H1 (cell line): ENCODE results near the gene ZNF182. TPM values are rescaled to one million over a fixed set of nuclear protein-coding genes. Genes with fewer than 3 reads are reported as not detected.

Experiments used
- BACH1 ChIP-seq: IDR thresholded peaks from 2 replicates; pipeline ENCODE4 v1.6.1; 2012; ENCODE audit warnings: low read length, improper control_type of control experiment
- BRCA1 ChIP-seq: IDR thresholded peaks from 2 replicates; pipeline ENCODE4 v1.6.1; 2012; ENCODE audit warnings: low read depth, low read length, improper control_type of control experiment
- CBX8 ChIP-seq: fragments of 300-800, 300-1000 bp; sonication (generic); IDR thresholded peaks from 2 replicates; pipeline ENCODE4 v1.7.1; 2016; ENCODE audit warnings: low read depth, low read length, borderline replicate concordance
- CHD2 ChIP-seq: IDR thresholded peaks from 2 replicates; pipeline ENCODE4 v1.6.1; 2012; ENCODE audit warnings: low read length, improper control_type of control experiment
- EGR1 ChIP-seq: IDR thresholded peaks from 2 replicates; pipeline ENCODE4 v1.6.1; 2011; ENCODE audit warnings: low read depth, low read length, borderline replicate concordance
- GTF2F1 ChIP-seq: IDR thresholded peaks from 2 replicates; pipeline ENCODE4 v1.6.1; 2012; ENCODE audit warnings: low read depth, low read length, improper control_type of control experiment, borderline replicate concordance
- JUND ChIP-seq: IDR thresholded peaks from 2 replicates; pipeline ENCODE4 v1.6.1; 2011; ENCODE audit warnings: mild to moderate bottlenecking, improper control_type of control experiment, low read length
- MAFK ChIP-seq: IDR thresholded peaks from 2 replicates; pipeline ENCODE4 v1.6.1; 2012; ENCODE audit warnings: low read depth, mild to moderate bottlenecking, improper control_type of control experiment, low read length
- RAD21 ChIP-seq, 2 experiments: IDR thresholded peaks in 1 of 2; conservative IDR thresholded peaks in 1 of 2; 2 replicates each; pipeline ENCODE4 v1.6.1; 2011; ENCODE audit warnings: low read depth in 2 of 2, low read length in 2 of 2, improper control_type of control experiment in 1 of 2, inconsistent platforms in 1 of 2, mild to moderate bottlenecking in 1 of 2, moderate library complexity in 1 of 2
- polyA plus RNA-seq, 7 experiments: library from polyadenylated mRNA; depleted of rRNA in 3 of 7; stranded (reverse) in 5 of 7; unstranded in 2 of 7; fragments of >200 nt in 5 of 7; fragments of 200-250 nt in 2 of 7; gene quantifications; 1 replicate in 5 of 7; 2 replicates in 1 of 7; 4 replicates in 1 of 7; pipeline versions ENCODE4 v1.2.1 to v1.2.3, GENCODE V29; 2011 to 2013; ENCODE audit warnings: missing spikeins in 2 of 7, mixed read lengths in 2 of 7
- total RNA-seq: library from RNA; stranded (reverse); fragmentation: NEBNext Ultra II Directional; extraction: Animal tissue kit (Norgen Biotek cat#: 25700); gene quantifications from 2 replicates; pipeline ENCODE4 v1.2.1, GENCODE V29; 2021

ZNF182 gene
- total and polyA plus RNA-seq, 2 of the 8 experiments (the other 6 are each of a cell fraction or from before 2014, with no cell fraction given) = 1.3 to 8.2 TPM

- TF ChIP-seq RAD21 (IDR thresholded peaks at IDR 0.05 in 1 of 2, conservative IDR thresholded peaks at IDR 0.05 in 1 of 2; ENCODE audit: low read depth in 2 of 2, low read length in 2 of 2) (no peak), GTF2F1 (no peak), CHD2 (no peak), CBX8 (no peak), BRCA1 (no peak), EGR1 (no peak), BACH1 (no peak), MAFK (no peak), JUND (no peak)
Measured at GRCh38 chrX:48001260-48001659, 2.5 kb downstream of the ZNF182 start (continued).
